Hematopoietic multipotent progenitor cell treated with erythropoietin and hydrocortisone succinate and interleukin-3 and kit ligand, for 8 days (in vitro differentiated cells): ENCODE measurements around the gene TAS2R60.
"Not testable (repeated sequence)": the region's sequence is repeated elsewhere in the genome, so short reads cannot be mapped to it uniquely, and the experiment has no call there.

ENCODE experiments used
- DNase-seq: peaks from one replicate; pipeline ENCODE4 v3.0.0-alpha.2; 2015

The TAS2R60 gene

DNA sequence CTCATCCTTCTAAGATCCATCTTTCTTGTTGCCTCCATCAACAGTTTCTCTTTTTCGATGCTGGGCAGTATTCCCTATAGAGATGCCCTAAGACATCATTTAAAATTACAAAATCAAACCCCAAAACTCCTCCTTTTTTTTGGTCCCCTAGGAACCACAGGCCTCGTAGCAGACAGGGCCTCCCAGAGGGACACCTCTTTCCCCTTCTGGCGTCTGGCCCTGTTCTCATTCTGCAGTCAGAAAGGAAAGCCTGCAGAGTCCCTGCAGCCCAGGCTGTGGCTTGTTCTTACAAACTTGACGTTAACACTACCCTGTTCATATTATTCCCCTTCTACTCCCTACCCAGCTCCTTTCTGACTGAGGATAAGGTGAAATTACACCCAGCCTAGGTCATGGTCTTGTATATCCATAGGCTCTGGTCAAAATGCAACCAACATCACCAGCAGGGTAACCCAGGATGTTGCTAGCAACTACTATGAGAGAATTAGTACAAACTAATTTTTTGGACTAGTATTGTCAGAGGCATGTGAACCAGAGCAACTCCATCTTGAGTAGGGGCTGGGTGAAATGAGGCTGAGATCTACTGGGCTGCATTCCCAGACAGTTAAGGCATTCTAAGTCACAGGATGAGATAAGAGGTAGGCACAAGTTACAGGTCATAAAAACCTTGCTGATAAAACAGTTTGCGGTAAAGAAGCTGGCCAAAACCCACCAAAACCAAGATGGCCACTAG lies 31.1 kb upstream of the TAS2R60 start:
- no peak for DNase-seq

DNA sequence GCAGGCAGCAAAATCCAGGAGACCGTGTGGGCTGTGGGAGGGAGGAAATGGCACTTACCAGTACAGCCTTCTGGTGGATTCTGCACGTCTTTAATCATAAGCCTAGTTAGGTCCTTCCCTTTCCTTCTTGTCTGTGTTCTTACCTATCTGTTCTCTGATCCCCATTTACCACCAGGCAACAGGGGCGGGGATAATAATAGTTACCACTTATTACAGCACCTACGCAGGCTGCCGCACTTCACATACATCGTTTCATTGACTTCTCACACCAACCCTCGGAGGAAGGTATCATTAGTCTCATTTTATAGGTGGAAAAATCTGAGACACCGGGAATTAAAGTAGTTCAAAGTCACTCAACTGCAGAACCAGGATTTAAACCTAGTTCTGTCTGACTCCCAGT lies 30.1 kb upstream of the TAS2R60 start:
- DNase-seq = no peak

DNA sequence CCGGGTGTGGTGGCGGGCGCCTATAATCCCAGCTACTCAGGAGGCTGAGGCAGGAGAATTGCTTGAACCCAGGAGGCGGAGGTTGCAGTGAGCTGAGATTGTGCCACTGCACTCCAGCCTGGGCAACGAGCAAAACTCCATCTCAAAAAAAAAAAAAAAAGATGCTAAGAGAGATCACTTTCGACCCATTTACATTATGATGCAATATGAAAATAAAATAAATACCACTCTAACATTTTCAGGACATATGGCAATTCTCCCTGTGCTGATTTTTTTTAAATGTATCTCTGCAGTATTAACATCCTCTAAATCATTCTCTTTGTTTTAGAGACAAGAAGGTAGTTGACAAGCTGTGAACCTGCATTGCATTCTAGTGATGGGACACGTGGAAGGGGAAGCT lies 28.0 kb upstream of the TAS2R60 start:
- not testable (repeated sequence) for DNase-seq

DNA sequence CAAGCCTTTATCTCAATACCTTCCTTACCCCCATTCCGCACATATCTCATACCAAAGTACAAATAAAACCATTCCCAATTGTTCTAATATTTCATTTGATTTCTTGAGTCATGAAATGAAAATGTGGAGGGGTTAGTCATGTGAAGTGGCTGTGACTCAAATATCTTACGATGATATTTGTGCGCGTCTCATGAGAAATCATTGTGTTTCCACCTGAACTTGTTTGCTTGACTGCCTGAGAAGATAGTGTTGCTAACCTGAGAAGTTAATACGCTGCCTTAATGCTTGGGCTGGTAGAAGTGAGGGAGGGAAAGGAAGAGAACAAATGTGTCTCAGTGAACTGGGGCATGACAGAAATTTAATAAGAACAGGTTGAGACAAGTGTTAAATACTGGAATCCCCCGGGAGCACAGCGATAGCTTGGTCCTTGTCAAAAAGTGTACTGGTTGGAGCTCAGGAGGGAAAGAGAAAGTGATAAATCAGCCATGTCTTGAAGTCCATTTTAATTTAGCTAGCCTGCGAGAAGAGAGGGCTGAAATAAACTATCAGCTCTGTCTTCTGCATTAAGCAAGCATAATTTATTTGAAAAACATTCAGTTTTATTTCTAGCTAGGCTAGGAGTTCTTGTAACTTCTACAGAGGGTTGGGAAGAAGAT lies 27.4 kb upstream of the TAS2R60 start:
- DNase-seq = no peak

DNA sequence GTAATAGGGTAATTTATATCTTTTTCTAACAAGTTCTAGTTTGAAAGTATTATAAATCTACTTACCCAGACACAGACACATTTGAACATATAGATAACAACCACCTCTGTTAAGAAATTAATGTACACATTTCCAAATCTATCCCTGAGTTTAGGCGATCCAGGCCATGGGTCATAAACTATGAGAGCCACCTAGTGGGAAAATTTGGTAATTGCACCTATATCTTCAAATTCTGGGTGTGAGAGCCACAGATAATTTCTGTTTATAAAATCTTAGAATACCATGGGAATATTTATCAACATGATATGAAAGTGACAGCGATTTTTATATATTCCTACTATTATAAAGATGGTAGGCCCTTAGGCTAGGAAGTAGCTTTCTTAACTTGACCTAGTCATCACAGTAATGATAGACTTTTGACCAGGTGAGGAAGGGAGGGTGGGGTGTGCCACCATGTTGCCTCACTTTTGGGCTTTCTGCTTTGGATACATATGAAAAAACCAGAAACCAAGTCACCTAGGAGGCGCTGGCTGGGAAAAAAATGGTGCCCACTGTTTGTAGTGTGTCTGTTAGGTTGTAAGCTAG lies 26.6 kb upstream of the TAS2R60 start:
- DNase-seq = peak; percentile 69

DNA sequence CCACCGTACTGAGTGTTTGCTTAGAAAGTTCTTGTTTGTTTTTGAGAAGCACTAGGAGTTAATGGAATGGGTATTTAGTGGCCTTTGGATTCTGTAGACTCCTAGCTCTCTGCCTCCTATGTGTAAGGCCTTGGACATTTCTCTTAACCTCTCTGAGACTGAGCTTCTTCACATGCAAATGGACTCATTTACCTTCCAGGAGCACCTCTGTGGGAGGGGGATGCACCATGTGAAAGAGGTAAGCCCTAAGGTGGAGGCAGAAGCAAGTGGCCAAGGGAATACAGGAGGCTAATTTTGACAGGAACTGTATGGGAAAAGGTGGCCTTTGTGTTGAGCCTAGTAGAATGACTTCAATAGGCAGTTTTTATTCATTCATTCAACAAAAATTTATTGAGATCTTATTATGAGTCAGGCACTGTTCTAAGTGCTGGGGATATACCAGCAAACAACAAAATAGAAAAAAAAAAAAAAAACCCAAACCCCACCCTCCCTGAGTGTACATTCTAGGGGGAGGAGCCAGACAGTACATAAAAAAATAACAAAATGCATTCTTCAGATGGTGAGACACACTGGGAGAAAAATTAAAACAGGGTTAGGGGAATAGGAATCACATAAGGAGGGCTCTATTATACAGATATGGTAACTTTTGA lies 25.4 kb upstream of the TAS2R60 start:
- no peak for DNase-seq

DNA sequence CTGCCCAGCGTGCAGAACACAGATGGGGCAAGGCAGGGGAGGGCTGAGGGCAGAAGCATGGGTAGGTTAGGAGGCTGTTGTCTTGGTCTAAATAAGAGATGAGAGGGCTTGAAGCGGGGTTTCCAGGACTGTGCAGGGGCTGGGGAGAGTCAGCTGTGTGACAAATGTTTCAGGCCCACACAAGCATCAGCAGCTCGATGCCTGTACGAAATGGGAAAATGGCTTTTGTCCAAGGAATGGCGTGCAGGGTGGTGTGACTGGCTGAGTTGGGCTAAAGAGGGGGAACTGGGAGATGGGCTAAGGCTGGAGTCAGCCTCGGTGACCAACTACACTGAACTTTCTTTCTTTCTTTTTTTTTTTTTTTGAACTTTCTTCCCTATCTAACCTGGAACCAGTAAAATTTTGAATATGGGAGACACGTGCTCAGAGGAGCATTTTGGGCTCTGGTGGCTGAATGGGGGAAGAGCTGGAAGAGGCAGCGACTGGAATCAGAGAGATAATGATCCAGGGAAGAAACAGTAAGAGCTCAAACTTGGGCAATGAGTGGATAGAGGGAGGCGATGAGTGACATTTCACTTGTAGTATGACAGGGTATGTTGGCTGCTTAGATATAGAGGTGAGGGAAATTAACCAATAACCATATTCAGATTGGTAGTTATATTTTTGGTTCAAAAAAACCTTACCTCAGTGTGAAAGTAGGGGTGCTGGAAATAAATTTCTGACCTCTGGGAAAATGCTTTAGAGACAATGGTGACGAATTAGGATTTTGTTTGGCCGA lies 24.4 kb upstream of the TAS2R60 start:
- DNase-seq = no peak

DNA sequence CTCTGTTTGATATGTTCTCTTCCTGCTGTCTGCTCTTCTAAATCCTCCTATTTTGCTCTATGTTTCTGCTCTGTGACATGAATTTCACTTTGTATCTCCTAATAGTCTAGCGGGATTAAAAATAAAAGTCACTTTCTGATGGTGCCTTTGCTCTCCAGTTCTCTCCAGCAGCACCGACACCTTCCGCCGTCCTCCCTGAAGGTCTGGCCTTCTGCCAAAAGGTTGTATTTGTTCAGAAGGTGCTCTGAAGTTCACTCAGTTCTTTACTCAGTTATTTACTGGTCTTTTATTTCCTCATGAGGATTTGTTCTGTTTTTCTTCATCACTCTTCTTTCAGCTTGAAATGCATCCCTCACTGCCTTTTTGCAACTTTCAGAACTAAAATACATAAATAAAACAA lies 23.4 kb upstream of the TAS2R60 start:
- no peak for DNase-seq

DNA sequence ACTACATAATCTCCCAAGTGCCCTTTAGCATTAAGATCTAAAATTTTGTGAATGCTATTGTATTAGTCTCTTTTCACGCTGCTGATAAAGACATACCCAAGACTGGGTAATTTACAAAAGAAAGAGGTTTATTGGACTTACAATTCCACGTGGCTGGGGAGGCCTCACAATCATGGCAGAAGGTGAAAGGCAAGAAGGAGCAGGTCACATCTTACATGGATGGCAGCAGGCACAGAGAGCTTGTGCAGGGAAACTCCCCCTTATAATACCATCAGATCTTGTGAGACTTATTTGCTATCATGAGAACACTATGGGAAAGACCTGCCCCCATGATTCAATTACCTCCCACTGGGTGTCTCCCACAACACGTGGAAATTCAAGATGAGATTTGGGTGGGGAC lies 22.6 kb upstream of the TAS2R60 start:
- not testable (repeated sequence) for DNase-seq

DNA sequence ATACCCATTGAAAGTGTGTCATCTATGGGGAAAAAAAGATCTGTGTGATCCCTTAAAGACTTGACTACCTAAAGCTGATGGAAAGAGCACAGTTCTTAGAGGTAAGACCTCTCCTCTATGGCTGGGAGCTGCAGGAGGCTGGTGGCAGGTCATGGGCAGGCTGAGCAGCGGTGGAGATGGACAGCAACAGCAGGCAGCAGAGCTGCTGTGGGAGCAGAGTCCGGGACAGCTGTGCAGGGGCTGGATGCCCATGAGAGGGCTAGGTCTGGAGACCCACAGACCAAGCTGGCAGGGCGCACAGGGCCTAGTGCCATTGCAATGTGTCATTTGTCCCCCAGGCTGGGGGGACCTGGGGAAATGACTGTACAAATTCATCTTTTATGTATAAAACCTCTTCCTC lies 21.2 kb upstream of the TAS2R60 start:
- DNase-seq = no peak

DNA sequence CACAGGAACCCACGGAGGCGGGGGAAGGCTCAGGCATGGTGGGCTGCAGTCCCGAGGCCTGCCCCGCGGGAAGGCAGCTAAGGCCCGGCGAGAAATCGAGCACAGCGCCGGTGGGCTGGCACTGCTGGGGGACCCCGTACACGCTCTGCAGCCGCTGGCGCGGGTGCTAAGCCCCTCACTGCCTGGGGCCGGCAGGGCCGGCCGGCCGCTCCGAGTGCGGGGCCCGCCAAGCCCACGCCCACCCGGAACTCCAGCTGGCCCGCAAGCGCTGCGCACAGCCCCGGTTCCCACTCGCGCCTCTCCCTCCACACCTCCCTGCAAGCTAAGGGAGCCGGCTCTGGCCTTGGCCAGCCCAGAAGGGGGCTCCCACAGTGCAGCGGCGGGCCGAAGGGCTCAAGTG lies 18.8 kb upstream of the TAS2R60 start:
- DNase-seq = not testable (repeated sequence)

DNA sequence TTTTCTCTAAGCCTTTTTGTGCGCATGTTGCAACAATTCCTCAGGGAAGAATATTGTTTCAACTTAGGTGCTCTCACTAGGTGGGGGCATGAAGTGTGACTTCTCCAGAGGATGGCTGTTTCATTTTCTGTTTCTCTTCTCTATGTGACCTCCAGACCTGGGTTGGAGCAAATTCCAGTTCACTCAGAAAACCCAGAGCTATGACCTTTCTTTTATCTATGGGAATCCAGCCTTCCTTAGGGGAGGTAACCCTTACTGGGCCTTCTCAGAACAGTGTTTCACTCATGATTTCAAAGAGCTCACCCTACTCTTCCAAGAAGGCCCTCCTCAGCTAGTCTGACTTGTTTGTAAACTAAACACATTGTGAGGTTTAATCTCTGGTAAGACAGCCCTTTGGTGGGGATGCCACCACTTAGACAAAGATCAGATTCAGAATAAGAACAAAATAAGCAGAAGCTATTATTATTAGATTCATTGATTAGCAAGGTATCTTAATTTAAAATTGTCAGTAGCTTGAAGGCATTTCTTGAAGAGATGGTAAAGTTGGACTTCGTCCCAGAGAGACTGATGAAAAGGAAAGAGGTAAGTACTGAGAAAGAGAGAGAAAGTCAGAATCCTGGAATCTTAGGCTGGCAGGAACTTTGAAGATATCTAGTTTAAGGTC lies 16.6 kb upstream of the TAS2R60 start:
- DNase-seq = peak; percentile 9

DNA sequence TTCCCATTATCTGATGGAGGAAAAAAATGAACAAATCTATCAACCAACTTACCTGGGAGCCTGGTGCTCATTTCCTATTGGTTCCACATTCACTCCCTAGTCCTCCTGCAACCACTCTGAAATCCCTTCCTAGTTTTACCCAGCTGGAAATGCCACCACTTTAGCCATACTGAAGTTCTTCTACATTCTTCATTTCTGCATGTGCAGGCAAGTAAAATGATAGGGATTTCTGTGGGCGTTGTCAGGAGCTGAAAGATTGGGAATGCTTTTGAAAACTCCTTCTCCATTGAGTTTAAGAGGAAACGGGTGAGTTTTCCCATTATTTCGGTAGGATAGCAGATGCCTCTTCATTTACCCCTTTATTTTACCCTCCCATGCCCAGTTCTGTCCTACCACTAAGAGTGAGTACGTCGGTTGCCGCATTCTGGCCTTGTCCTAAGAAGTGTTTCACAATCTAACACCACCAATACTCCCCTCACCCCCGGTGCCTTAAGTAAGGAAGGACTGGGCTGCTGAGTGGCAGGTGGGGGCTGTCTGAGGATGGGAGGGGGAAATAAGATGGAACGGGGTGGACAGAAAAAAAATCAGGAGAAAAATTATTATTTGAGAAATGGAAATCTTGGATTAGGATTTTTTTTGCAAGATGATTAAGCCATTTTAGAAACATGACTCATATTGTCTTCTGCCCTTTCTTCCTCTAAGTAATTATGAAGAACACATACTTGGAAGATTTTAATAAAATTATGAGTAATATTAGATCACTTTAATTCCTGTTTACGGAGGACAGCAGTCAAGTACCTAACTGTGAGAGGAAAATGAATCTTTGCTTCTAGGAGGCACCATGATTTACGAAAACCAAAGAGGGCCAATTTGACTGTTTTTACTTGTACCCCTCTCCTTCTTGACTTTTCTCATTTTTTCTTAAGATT lies 13.2 kb upstream of the TAS2R60 start:
- DNase-seq = no peak

DNA sequence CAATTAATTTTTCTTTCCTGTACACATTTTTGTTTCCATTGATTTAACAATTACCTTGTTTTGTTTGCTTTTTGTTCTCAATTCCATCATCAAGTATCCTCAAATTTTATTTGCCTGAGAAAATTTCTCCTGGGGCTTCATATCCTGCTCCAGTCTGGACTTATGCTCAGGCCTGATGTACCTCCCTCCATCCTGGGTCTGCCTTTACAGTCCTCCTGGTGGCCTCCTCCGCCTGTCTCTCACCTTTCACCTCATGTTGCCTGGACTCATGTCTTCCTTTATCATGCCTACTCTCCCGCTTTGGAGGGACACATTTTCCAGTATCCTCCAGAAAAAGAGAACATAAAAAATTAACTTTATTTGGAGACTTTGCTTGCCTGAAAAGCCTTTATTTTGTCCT lies 12.1 kb upstream of the TAS2R60 start:
- no peak for DNase-seq

DNA sequence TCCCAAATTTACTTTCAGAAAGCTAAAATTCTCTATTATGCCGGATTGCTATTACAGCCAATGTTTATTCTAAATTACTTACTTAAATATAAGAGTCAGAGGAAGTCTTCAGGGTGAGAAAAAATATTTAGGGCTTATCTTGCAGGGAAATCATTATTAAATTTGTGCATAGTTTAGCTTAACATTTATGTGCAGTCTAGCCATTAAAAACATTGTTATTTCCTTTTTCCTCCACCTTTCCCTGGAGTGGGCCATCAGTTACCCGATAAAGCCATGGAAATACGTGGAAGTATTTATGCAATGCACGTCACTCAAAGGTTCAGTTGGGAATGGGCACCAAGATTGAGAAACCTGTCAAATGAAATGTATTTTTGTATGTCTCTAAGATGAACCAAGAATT lies 9.5 kb upstream of the TAS2R60 start:
- no peak for DNase-seq

DNA sequence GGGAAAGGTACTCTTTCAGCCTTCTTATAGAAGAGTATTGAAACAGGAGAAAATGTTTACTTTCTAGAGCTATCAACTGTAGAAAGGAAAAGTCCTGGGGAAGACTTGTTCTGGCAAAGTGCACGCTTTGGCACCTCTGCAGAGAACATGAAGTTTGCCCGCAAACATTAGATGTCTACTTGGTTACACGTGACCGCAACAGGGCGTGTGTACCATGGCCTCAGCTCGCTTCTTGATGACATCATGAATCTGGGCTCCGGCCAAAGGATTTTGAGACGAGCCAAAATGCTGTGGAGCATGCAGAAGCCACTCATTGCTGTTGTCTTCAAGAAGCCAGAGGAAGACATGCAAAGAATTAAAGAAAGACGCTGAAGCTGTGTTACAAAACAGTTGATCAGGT lies 8.6 kb upstream of the TAS2R60 start:
- DNase-seq = no peak

DNA sequence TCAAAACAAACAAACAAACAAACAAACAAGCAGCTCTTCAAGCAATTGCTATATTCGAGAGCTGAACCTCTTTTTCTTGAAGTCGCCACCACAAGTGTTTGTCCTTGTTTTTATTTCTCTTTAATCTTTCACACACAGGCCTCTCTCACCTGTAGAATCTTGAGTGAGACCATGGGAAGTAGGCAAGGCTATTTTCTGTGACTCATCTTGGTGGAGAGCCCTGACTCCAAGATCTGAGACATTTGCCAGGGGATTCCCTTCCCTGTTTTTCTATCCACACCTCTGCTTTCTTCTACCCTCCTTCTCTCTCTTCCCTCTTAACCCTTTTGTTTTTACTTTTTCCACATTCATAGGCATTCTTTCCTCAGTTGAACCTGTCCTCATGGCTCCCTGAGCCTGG lies 8.0 kb upstream of the TAS2R60 start:
- DNase-seq = no peak

DNA sequence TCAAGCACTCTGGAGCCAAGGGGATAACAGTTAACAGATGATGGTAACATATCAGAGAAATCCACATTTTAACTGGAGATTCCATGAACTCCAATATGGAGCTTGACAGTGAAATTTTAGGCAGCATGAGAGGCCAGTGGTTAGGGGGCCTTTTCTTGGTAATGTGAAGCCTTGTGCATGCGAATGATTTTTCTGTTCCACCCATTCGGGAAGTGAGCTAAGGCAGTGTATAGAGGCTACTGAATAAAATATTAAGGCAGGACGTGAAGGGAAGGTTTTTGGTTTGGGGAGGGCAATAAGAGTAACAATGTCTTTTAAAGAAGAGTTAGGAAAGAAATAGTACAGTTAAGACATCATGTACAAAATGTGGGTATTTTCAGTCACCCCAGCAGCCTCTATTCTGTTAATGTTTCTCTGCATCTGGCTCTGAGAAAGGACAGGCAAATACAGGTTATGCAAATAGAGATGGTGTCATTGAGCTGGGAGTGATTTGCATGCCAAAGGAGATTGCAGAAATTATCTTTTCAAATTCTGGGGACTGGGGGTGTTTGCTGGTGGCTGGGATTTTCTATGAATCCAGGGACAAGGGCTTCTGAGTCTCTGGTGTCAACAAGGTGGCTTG lies 6.8 kb upstream of the TAS2R60 start:
- no peak for DNase-seq

DNA sequence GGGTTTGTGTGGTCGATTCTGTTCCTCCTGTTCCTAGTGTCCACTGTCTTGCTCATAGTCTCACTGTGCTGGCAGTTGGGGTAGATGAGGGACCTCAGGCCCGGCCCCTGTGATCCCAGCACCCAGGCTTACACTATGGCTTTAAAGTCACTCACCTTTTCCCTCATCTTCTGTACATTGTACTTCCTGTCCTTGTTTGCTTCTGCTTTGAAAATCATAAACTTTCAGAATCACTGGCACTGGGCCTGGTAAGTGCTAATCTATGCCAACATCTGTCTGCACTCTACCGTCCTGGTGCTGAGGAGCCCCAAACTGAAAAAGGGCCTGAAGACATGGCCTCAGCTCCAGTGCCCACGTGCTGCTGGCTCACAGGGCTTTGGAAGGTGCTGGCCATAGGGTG lies 5.7 kb upstream of the TAS2R60 start:
- peak; percentile 62 for DNase-seq

DNA sequence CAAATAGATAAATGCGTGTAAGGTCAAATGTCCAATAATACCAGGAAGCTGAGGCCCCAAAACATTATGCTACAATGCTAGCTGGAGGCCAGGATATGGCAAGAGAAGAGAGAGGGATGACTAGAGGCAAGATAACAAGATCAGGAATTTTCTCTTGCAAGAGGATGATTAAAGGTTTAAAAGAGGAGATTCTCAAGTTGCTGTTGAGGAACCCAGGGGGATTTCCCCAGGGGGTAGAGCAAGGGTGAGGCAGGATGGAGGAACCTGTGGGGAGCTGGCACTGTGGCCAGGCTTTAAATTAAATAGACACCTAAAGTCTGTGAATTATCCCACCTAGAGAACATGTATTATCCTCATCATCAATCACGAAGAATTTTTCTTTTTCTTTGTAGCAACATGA lies 3.4 kb upstream of the TAS2R60 start:
- DNase-seq = no peak
